ENCODE measurements around the gene TMEM117. TPM values are rescaled to one million over a fixed set of nuclear protein-coding genes. Genes with fewer than 3 reads are reported as not detected.

The TMEM117 gene
- total RNA-seq, 1 donor from 2014 or later: 0.80 TPM

DNA sequence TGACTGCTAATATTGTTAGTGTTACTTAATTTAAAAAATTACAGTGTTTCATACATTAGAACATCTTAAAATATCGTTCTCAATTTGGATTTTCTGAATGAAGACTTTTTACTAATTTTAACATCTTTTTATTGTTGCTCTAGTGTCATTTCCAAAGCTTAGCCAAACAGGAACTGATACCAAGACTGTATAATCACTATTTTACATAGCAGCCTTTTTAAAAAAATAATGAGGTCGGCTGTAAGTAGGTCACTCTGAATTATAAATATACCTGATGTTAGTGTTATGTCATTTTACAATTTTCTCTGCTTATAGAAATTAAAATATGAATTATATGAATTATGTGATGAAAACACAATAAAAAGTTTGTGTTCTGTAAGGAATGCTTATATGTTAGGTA is 321.5 kb downstream of the TMEM117 start:
- H3K27ac Mint-ChIP-seq (ENCODE audit: unreplicated experiment): no peak overlapping the region
- no peak for DNase-seq (ENCODE audit: low spot score)
- H3K4me3 Mint-ChIP-seq (ENCODE audit: unreplicated experiment): no peak overlapping the region
- no peaks in the 10 kb centered on the region for H3K9me3 Mint-ChIP-seq (ENCODE audit: unreplicated experiment)
- H3K4me1 Mint-ChIP-seq (ENCODE audit: unreplicated experiment): no peaks in the 10 kb centered on the region
- TF ChIP-seq, protein P1, sequence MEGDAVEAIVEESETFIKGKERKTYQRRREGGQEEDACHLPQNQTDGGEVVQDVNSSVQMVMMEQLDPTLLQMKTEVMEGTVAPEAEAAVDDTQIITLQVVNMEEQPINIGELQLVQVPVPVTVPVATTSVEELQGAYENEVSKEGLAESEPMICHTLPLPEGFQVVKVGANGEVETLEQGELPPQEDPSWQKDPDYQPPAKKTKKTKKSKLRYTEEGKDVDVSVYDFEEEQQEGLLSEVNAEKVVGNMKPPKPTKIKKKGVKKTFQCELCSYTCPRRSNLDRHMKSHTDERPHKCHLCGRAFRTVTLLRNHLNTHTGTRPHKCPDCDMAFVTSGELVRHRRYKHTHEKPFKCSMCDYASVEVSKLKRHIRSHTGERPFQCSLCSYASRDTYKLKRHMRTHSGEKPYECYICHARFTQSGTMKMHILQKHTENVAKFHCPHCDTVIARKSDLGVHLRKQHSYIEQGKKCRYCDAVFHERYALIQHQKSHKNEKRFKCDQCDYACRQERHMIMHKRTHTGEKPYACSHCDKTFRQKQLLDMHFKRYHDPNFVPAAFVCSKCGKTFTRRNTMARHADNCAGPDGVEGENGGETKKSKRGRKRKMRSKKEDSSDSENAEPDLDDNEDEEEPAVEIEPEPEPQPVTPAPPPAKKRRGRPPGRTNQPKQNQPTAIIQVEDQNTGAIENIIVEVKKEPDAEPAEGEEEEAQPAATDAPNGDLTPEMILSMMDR (IDR thresholded peaks at IDR 0.05; ENCODE audit: unreplicated experiment): no peak
- no peaks in the 10 kb centered on the region for H3K36me3 Mint-ChIP-seq (ENCODE audit: low read depth, unreplicated experiment)
- H3K27me3 Mint-ChIP-seq (ENCODE audit: unreplicated experiment): no peaks in the 10 kb centered on the region

DNA sequence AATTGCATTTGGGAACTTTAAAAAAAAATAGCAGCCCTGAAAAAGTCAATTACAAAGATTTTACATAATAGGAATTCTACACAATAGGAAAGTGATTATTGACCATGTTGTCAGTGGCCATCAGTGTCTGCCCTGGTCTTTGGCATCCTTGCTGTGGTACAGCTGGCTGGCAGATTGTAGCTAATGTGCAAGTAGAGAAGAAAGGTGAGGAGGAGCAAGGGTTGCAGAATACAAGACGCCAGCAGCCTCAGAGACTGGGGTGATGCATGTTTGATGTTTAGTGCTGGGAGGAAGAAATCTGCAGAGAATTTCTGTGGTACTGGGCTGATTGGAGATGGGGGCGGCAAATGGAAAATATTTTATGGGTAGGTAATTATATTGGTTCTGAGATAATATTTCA is 322.9 kb downstream of the TMEM117 start:
- Mint-ChIP-seq H3K27ac (ENCODE audit: unreplicated experiment) (no peak overlapping the region), H3K36me3 (ENCODE audit: low read depth, unreplicated experiment) (no peaks in the 10 kb centered on the region), H3K4me1 (ENCODE audit: unreplicated experiment) (no peaks in the 10 kb centered on the region), H3K27me3 (ENCODE audit: unreplicated experiment) (no peaks in the 10 kb centered on the region), H3K4me3 (ENCODE audit: unreplicated experiment) (no peak overlapping the region), H3K9me3 (ENCODE audit: unreplicated experiment) (no peaks in the 10 kb centered on the region)
- no peak for DNase-seq (ENCODE audit: low spot score)
- TF ChIP-seq, protein P1 (IDR thresholded peaks at IDR 0.05; ENCODE audit: unreplicated experiment): no peak

DNA sequence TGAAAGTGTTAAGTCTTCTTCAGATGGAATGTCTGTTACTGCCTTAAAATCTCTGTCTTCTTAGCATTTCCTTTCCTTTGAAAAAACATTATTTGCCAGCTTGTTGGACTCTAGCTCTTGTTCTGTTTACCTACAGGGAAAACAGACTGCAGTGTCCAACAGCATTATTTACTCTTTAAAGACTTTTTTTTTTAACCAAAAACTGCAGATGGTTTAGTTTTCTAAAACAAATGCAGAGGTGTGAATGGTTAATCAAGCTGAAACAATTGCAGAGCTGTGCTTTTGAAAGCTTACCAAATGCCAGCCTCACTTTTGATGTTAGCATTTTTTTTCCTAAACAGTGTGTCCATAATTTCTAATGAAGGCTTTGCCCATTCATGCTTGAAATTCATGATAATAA is 323.3 kb downstream of the TMEM117 start:
- Mint-ChIP-seq H3K9me3 (ENCODE audit: unreplicated experiment) (no peaks in the 10 kb centered on the region), H3K36me3 (ENCODE audit: low read depth, unreplicated experiment) (no peaks in the 10 kb centered on the region), H3K27ac (ENCODE audit: unreplicated experiment) (no peak overlapping the region), H3K4me3 (ENCODE audit: unreplicated experiment) (no peak overlapping the region), H3K4me1 (ENCODE audit: unreplicated experiment) (no peaks in the 10 kb centered on the region), H3K27me3 (ENCODE audit: unreplicated experiment) (no peaks in the 10 kb centered on the region)
- DNase-seq (ENCODE audit: low spot score): no peak
- TF ChIP-seq, protein P1 (IDR thresholded peaks at IDR 0.05; ENCODE audit: unreplicated experiment): no peak

DNA sequence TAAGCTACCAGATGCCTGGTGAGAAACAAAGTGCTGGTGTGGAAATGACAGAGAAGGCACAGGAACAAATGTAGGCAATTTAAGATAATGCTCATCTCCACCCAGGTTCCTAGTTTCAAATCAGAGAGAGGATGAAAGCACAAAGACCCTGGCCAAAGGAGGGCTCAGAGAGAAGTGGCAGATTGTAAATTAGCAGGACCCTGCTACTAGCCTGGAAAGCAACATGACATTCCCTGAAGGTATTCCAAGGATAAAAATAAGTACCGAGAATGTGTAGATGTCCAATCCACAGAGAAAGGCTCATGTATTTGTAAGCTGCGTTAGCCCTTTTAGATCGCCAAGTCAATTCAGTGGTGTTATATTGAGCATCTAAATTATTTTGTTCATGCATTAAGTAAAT is 324.0 kb downstream of the TMEM117 start:
- TF ChIP-seq, protein P1 (IDR thresholded peaks at IDR 0.05; ENCODE audit: unreplicated experiment): no peak
- Mint-ChIP-seq H3K9me3 (ENCODE audit: unreplicated experiment) (no peaks in the 10 kb centered on the region), H3K27ac (ENCODE audit: unreplicated experiment) (no peak overlapping the region), H3K4me3 (ENCODE audit: unreplicated experiment) (no peak overlapping the region), H3K27me3 (ENCODE audit: unreplicated experiment) (no peaks in the 10 kb centered on the region), H3K4me1 (ENCODE audit: unreplicated experiment) (no peaks in the 10 kb centered on the region), H3K36me3 (ENCODE audit: low read depth, unreplicated experiment) (no peaks in the 10 kb centered on the region)
- no peak for DNase-seq (ENCODE audit: low spot score)

DNA sequence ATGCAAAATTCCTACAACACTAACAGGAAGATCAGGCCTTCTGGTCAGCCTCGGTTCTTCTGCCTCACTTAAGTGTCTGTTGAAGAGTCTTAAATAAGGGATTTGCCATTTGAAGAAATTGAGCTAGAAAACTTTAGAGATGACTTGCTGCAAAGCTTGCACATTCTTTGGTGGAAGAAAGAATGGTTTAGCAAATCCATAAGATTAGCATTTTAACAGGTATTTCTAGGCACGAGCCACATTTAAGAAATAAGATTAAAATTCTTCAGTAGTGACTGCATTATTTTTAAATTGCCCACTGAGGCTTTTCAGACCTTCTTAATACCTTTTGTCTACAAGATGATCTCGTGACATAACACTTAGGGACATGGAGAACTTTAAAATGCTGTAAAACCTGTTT is 327.1 kb downstream of the TMEM117 start:
- H3K9me3 Mint-ChIP-seq (ENCODE audit: unreplicated experiment): no peaks in the 10 kb centered on the region
- H3K4me1 Mint-ChIP-seq (ENCODE audit: unreplicated experiment): no peaks in the 10 kb centered on the region
- TF ChIP-seq, protein P1 (IDR thresholded peaks at IDR 0.05; ENCODE audit: unreplicated experiment): no peak
- no peak overlapping the region for H3K27ac Mint-ChIP-seq (ENCODE audit: unreplicated experiment)
- no peak for DNase-seq (ENCODE audit: low spot score)
- no peak overlapping the region for H3K4me3 Mint-ChIP-seq (ENCODE audit: unreplicated experiment)
- no peaks in the 10 kb centered on the region for H3K36me3 Mint-ChIP-seq (ENCODE audit: low read depth, unreplicated experiment)
- no peaks in the 10 kb centered on the region for H3K27me3 Mint-ChIP-seq (ENCODE audit: unreplicated experiment)
